Endodermal cell (in vitro differentiated cells): ENCODE data around the gene CYP2U1. TPM values are rescaled to one million over a fixed set of nuclear protein-coding genes. Genes with fewer than 3 reads are reported as not detected.

ENCODE experiments used
- DNase-seq: peaks from one replicate; pipeline ENCODE4 v3.0.0-alpha.2; 2017
- H3K27ac ChIP-seq: 2 replicates; pipeline ENCODE4 v1.5.1; 2013; ENCODE audit warnings: mild to moderate bottlenecking, low read depth, low read length, moderate library complexity
- H3K27me3 ChIP-seq: 2 replicates; pipeline ENCODE4 v1.6.1; 2013; ENCODE audit warnings: mild to moderate bottlenecking, low read length, moderate library complexity; ENCODE audit not compliant: insufficient read depth, control insufficient read depth, poor library complexity, severe bottlenecking
- H3K36me3 ChIP-seq: 2 replicates; pipeline ENCODE4 v1.7.0; 2013; ENCODE audit warnings: mild to moderate bottlenecking, low read length, moderate library complexity; ENCODE audit not compliant: control insufficient read depth, insufficient read depth
- H3K4me1 ChIP-seq: one replicate; pipeline ENCODE4 v1.7.0; 2013; ENCODE audit warnings: low read length; ENCODE audit not compliant: control insufficient read depth, insufficient read depth
- H3K4me3 ChIP-seq: 2 replicates; pipeline ENCODE4 v1.5.1; 2013; ENCODE audit warnings: mild to moderate bottlenecking, low read length, moderate library complexity
- H3K9ac ChIP-seq: 2 replicates; pipeline ENCODE4 v1.6.1; 2013; ENCODE audit warnings: mild to moderate bottlenecking, low read length, moderate library complexity; ENCODE audit not compliant: poor library complexity, severe bottlenecking; ENCODE audit errors: extremely low read depth
- H3K9me3 ChIP-seq: 2 replicates; pipeline ENCODE4 v1.6.1; 2013; ENCODE audit warnings: mild to moderate bottlenecking, low read length, moderate library complexity; ENCODE audit not compliant: control insufficient read depth
- H3K27ac Mint-ChIP-seq: 2 replicates; pipeline ENCODE4 v1.8.0; 2020; ENCODE audit warnings: mixed read lengths
- H3K27me3 Mint-ChIP-seq: 2 replicates; pipeline ENCODE4 v1.8.0; 2021; ENCODE audit warnings: mild to moderate bottlenecking, mixed read lengths; ENCODE audit not compliant: insufficient read depth
- H3K36me3 Mint-ChIP-seq: 2 replicates; pipeline ENCODE4 v1.8.0; 2020; ENCODE audit warnings: low read depth, mixed read lengths
- H3K4me1 Mint-ChIP-seq: 2 replicates; pipeline ENCODE4 v1.8.0; 2020; ENCODE audit warnings: mixed read lengths
- H3K4me3 Mint-ChIP-seq: 2 replicates; pipeline ENCODE4 v1.8.0; 2020; ENCODE audit warnings: mild to moderate bottlenecking, moderate library complexity, mixed read lengths
- H3K9me3 Mint-ChIP-seq: 2 replicates; pipeline ENCODE4 v1.8.0; 2020; ENCODE audit warnings: mild to moderate bottlenecking, mixed read lengths
- CTCF ChIP-seq: fragments of 200-600 bp; sonication (generic); conservative IDR thresholded peaks from 2 replicates; pipeline ENCODE4 v1.5.0; 2021; ENCODE audit warnings: antibody characterized with exemption, mild to moderate bottlenecking
- WGBS, 2 experiments: methylation state at CpG; one replicate each; pipeline versions ENCODE4 v1.1.5 to v1.1.7; 2013; ENCODE audit warnings: missing lambda C conversion rate in 2 of 2, mixed read lengths in 1 of 2; ENCODE audit not compliant: insufficient coverage in 1 of 2, insufficient read length in 1 of 2; 5-methylcytosine and 5-hydroxymethylcytosine counted together
- total RNA-seq, 2 donors: library from RNA; stranded (reverse); fragmentation: NEBNext Ultra II Directional in 1 of 2; extraction: Animal tissue kit (Norgen Biotek cat#: 25700) in 1 of 2; gene quantifications; 2 replicates in 1 of 2; 3 replicates in 1 of 2; pipeline ENCODE4 v1.2.1, GENCODE V29; 2021

The CYP2U1 gene
- total RNA-seq, 2 donors from 2014 or later, result 2.2 to 3.7 TPM

- Mint-ChIP-seq H3K9me3 (peaks cover 14% of the 10 kb centered on the region), H3K4me1 (peaks cover 4% of the 10 kb centered on the region), H3K36me3 (peaks cover 34% of the 10 kb centered on the region), H3K27me3 (no peaks in the 10 kb centered on the region), H3K27ac (no peak overlapping the region), H3K4me3 (no peak overlapping the region)
- DNase-seq, result no peak
- Histone ChIP-seq H3K27ac (no peak overlapping the region), H3K9me3 (peaks cover 15% of the 10 kb centered on the region), H3K4me3 (no peak overlapping the region), H3K27me3 (no peaks in the 10 kb centered on the region), H3K9ac (no peak overlapping the region), H3K4me1 (no peaks in the 10 kb centered on the region), H3K36me3 (no peaks in the 10 kb centered on the region)
- TF ChIP-seq CTCF, result no peak
- 95% methylated on average over 2 of the region's 2 CpGs; no CpG with 5 or more reads in 1 of the 2 experiments for WGBS, 2 experiments
Observed at GRCh38 chr4:107999932-108000539, 68.7 kb downstream of the CYP2U1 start.

- Mint-ChIP-seq H3K9me3 (peaks cover 14% of the 10 kb centered on the region), H3K36me3 (peaks cover 37% of the 10 kb centered on the region), H3K4me1 (peaks cover 4% of the 10 kb centered on the region), H3K4me3 (no peak overlapping the region), H3K27ac (no peak overlapping the region), H3K27me3 (no peaks in the 10 kb centered on the region)
- DNase-seq, result no peak
- Histone ChIP-seq H3K36me3 (no peaks in the 10 kb centered on the region), H3K9me3 (peaks cover 15% of the 10 kb centered on the region), H3K9ac (no peak overlapping the region), H3K27me3 (no peaks in the 10 kb centered on the region), H3K4me1 (no peaks in the 10 kb centered on the region), H3K4me3 (no peak overlapping the region), H3K27ac (no peak overlapping the region)
- WGBS, 2 experiments, result 83 to 96% methylated on average over 1 to 3 of the region's 3 CpGs
- no peak for TF ChIP-seq CTCF
Observed at GRCh38 chr4:108001540-108002135, 70.3 kb downstream of the CYP2U1 start.

Other genes with a start within 250 kb of the CYP2U1 start
- 100 to 1,000 TPM; 128 to 164 TPM for gene PAPSS1, start 211.3 kb upstream of the CYP2U1 start, total RNA-seq
- under 1 TPM; 0.11 to 0.62 TPM for gene SGMS2, start 106.6 kb upstream of the CYP2U1 start, total RNA-seq
- 10 to 100 TPM; 32.5 to 53.0 TPM for gene HADH, start 58.3 kb downstream of the CYP2U1 start, total RNA-seq
- gene LEF1, start 237.4 kb downstream of the CYP2U1 start, total RNA-seq, result 1 to 10 TPM in 1 of 2 donors, under 1 TPM in 1; 0.95 to 1.6 TPM